Measurements from ENCODE around the gene PRLHR. TPM values are rescaled to one million over a fixed set of nuclear protein-coding genes. Genes with fewer than 3 reads are reported as not detected.

PRLHR gene
- polyA plus RNA-seq, 3 donors: not detected

DNA sequence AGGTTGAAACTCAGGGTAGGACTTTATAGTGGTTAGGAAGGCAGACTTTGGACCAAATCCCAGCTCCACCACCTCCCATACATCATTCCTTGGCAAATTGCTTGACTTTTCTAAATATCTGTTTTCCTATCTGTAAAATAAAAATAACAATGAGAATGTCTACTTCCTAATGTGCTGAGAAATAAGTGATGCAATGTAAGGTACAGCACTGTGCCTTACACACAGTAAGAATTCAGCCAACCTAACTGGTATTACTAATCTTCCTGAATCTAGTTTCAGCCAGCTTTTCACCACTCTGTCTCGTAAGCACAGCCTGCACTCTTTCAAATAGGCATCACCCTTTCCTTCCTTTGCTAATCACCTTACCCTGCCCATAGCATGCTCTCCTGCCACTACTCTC, 9.7 kb downstream of the PRLHR start:
- no peaks in the 10 kb centered on the region for H3K79me2 ChIP-seq (ENCODE audit: insufficient read depth, low read length)
- H3K27me3 ChIP-seq (ENCODE audit: control insufficient read depth in 2 of 2, insufficient read depth in 2 of 2, low read length in 2 of 2): peaks cover 0 to 7% of the 10 kb centered on the region in 2 donors
- no peaks in the 10 kb centered on the region for H4K20me1 ChIP-seq (ENCODE audit: insufficient read depth, low read length)
- H3K27me3 Mint-ChIP-seq (ENCODE audit: low read depth in 3 of 3): peaks cover 11 to 18% (median 17%) of the 10 kb centered on the region in 3 donors
- H3K9me3 ChIP-seq (replicated peaks in 1 of 2; ENCODE audit: control insufficient read depth in 1 of 2, insufficient read depth in 1 of 2, low read length in 2 of 2): no peaks in the 10 kb centered on the region
- H3K4me2 ChIP-seq (replicated peaks; ENCODE audit: extremely low read depth, low read length, poor library complexity, severe bottlenecking): no peak overlapping the region
- 86% methylated on average over 1 of the region's 1 CpG for WGBS (ENCODE audit: insufficient coverage)
- no peaks in the 10 kb centered on the region for H3K4me1 ChIP-seq (ENCODE audit: control insufficient read depth in 1 of 2, insufficient read depth in 2 of 2, low read length in 2 of 2)
- no peak overlapping the region for H2AFZ ChIP-seq (ENCODE audit: insufficient read depth, low read depth, low read length, poor library complexity, severe bottlenecking)
- H3K36me3 Mint-ChIP-seq: no peaks in the 10 kb centered on the region
- H3K4me3 Mint-ChIP-seq: no peak overlapping the region
- H3K9me3 Mint-ChIP-seq: peaks cover 0 to 8% (median 0%) of the 10 kb centered on the region in 7 donors
- no peak for DNase-seq
- H3K4me1 Mint-ChIP-seq: no peaks in the 10 kb centered on the region
- no peak overlapping the region for H3K9ac ChIP-seq (ENCODE audit: insufficient read depth, low read length, poor library complexity, severe bottlenecking)
- peak overlapping the region in 1 of 7 donors; percentile 74 for H3K27ac Mint-ChIP-seq
- intact Hi-C loops (cut with micrococcal nuclease): no loop called here
- no peaks in the 10 kb centered on the region for H3K36me3 ChIP-seq (replicated peaks in 1 of 2; ENCODE audit: control insufficient read depth in 1 of 2, insufficient read depth in 2 of 2, low read length in 2 of 2)
- no peak overlapping the region for H3K4me3 ChIP-seq (replicated peaks in 1 of 3; ENCODE audit: low read depth in 2 of 3, low read length in 3 of 3)
- no peak overlapping the region for H3K27ac ChIP-seq (ENCODE audit: low read depth in 1 of 2, low read length in 2 of 2)
- TF ChIP-seq, protein P1, sequence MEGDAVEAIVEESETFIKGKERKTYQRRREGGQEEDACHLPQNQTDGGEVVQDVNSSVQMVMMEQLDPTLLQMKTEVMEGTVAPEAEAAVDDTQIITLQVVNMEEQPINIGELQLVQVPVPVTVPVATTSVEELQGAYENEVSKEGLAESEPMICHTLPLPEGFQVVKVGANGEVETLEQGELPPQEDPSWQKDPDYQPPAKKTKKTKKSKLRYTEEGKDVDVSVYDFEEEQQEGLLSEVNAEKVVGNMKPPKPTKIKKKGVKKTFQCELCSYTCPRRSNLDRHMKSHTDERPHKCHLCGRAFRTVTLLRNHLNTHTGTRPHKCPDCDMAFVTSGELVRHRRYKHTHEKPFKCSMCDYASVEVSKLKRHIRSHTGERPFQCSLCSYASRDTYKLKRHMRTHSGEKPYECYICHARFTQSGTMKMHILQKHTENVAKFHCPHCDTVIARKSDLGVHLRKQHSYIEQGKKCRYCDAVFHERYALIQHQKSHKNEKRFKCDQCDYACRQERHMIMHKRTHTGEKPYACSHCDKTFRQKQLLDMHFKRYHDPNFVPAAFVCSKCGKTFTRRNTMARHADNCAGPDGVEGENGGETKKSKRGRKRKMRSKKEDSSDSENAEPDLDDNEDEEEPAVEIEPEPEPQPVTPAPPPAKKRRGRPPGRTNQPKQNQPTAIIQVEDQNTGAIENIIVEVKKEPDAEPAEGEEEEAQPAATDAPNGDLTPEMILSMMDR (IDR thresholded peaks at IDR 0.05): no peak

DNA sequence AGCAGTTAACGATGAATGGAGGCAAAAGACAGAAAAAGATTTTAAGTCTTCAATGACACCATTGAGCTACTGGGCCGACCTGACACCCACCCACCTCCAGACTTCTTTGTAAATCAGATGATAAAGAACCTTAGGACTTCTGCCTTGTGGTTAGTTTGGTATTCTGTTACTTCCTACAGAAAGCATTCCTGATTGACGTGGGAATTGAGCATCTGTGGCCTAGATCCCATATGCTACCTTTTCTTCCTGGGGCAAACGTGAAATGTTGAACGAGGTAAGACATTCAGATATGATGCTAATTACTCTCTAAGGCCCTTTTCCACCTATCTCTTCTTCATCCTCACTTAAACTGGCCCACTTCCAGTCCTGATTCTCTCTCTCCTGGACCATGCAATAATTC, 10.2 kb downstream of the PRLHR start:
- intact Hi-C loops (cut with micrococcal nuclease): no loop called here
- H3K27me3 ChIP-seq (ENCODE audit: control insufficient read depth in 2 of 2, insufficient read depth in 2 of 2, low read length in 2 of 2): peaks cover 0 to 7% of the 10 kb centered on the region in 2 donors
- 85% methylated on average over 2 of the region's 5 CpGs for WGBS (ENCODE audit: insufficient coverage)

More for the DNA sequence above, 10.2 kb downstream of the PRLHR start:
- Mint-ChIP-seq H3K9me3 (peaks cover 0 to 8% (median 0%) of the 10 kb centered on the region in 7 donors), H3K27me3 (ENCODE audit: low read depth in 3 of 3) (peaks cover 11 to 17% (median 17%) of the 10 kb centered on the region in 3 donors), H3K4me1 (no peaks in the 10 kb centered on the region), H3K36me3 (no peaks in the 10 kb centered on the region), H3K27ac (no peak overlapping the region), H3K4me3 (no peak overlapping the region)
- Histone ChIP-seq H3K4me3 (replicated peaks in 1 of 3; ENCODE audit: low read depth in 2 of 3, low read length in 3 of 3) (no peak overlapping the region), H3K9me3 (replicated peaks in 1 of 2; ENCODE audit: control insufficient read depth in 1 of 2, insufficient read depth in 1 of 2, low read length in 2 of 2) (no peaks in the 10 kb centered on the region), H3K36me3 (replicated peaks in 1 of 2; ENCODE audit: control insufficient read depth in 1 of 2, insufficient read depth in 2 of 2, low read length in 2 of 2) (no peaks in the 10 kb centered on the region), H3K79me2 (ENCODE audit: insufficient read depth, low read length) (no peaks in the 10 kb centered on the region), H3K9ac (ENCODE audit: insufficient read depth, low read length, poor library complexity, severe bottlenecking) (no peak overlapping the region), H4K20me1 (ENCODE audit: insufficient read depth, low read length) (no peaks in the 10 kb centered on the region), H3K4me1 (ENCODE audit: control insufficient read depth in 1 of 2, insufficient read depth in 2 of 2, low read length in 2 of 2) (no peaks in the 10 kb centered on the region), H3K4me2 (replicated peaks; ENCODE audit: extremely low read depth, low read length, poor library complexity, severe bottlenecking) (no peak overlapping the region), H3K27ac (ENCODE audit: low read depth in 1 of 2, low read length in 2 of 2) (no peak overlapping the region), H2AFZ (ENCODE audit: insufficient read depth, low read depth, low read length, poor library complexity, severe bottlenecking) (no peak overlapping the region)
- DNase-seq: no peak
- TF ChIP-seq, protein P1 (IDR thresholded peaks at IDR 0.05): no peak
